GM23248 (cell line): ENCODE data around the gene CNIH2.
"Not testable (repeated sequence)": the region's sequence is repeated elsewhere in the genome, so short reads cannot be mapped to it uniquely, and the experiment has no call there.

Experiments used
- EZH2 ChIP-seq: fragments of 200-600 bp; sonication (generic); IDR thresholded peaks from 2 replicates; pipeline ENCODE4 v1.6.1; 2018; ENCODE audit warnings: antibody characterized with exemption, mild to moderate bottlenecking; ENCODE audit not compliant: insufficient read depth, poor library complexity, severe bottlenecking
- EZH2phosphoT487 ChIP-seq: fragments of 200-600 bp; sonication (generic); IDR thresholded peaks from 2 replicates; pipeline ENCODE4 v1.6.1; 2018; ENCODE audit warnings: antibody characterized with exemption, moderate library complexity, mild to moderate bottlenecking, low read depth; ENCODE audit not compliant: insufficient read depth

GRCh38 chr11:66277064-66277463, 911 bp upstream of the CNIH2 start:
- not testable (repeated sequence) for TF ChIP-seq EZH2, EZH2phosphoT487
